NCI-H345 treated with DMSO at 0.1 percent for 48 hours (cell line): ENCODE results near the gene PKDREJ.

Experiments
- DNase-seq: peaks from one replicate; lab custom pipeline; 2025; ENCODE audit not compliant: unreplicated experiment; lab: John Stamatoyannopoulos, UW

Gene PKDREJ

DNA sequence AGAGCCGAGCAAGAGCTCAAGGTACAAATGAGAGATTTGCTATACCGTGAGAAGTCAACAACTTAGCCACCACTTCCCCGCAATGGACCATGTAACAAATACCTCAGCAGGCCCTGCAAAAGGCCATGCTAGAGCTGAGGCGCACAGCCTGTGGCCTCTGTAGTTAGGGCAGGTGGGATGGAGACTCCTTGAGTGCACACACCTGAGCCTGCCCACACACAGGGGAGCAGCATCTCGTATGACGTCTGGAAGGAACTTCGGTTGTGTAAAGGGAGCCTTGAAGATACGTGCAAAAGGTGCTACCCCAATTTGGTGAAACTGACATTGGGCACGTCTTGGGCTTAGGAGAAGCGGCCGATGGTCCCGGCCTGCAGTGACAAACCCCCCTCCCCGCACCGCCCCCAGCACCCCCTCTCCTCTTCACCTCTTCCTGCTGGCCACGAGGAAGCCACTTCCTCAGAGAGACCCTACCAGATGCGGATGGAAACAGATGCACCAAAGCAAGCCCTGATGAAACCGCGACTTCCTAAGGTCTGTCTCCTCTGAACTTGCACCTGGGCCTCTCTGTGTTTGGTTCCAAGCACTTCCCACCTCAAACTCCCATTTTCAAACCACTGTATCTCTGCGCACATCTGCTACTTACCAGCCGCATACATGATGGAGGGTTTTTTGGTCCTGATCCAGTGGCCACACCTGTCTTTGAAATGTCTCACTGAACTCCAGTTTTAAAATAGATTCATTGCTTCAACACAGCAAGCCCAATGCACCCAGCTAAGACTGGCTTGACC is 23.7 kb downstream of the PKDREJ start:
- DNase-seq: no peak

DNA sequence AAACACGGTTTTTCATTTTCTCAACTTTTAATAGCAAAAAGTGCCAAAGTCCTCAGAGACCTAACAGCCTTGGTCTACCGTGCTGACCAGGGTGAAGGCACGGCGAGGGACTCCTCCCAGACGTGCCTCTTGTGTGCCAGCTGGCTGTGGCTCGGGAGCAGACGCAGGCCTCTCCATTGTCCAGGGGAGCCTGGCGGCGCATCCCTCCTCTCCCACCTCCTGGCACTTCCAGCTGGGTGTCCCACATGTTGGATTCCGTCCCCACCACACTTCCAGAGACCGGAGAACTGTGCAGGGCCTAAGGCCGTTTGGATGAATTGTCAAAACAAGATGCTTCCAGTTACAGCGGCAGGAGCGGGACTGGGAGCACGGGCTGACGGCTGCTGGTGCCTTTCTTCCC is 24.6 kb downstream of the PKDREJ start:
- no peak for DNase-seq

- no peak for DNase-seq
Observed at GRCh38 chr22:46237453-46238124, 25.6 kb downstream of the PKDREJ start.

GRCh38 chr22:46234969-46235368 is 28.2 kb downstream of the PKDREJ start:
- no peak for DNase-seq

DNA sequence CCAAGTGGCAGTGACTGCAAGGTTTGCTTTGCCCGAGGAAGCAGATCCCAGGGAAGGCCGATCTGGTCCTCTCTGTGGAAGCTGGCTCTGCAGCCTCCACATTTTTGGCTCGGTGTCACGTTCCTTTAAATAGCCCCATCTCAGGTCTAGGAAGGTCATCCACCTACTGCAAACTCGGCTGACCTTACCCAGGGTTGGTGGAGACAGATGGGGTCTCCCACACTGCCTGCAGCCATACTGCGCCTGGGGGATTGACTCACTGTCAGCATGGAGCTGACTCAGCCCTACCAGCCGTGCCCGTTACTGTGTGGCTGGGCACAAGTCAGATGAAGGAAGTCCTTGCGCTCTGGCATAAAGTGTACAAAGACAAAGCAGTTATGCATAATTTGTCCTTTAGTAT is 29.9 kb downstream of the PKDREJ start:
- no peak for DNase-seq

DNA sequence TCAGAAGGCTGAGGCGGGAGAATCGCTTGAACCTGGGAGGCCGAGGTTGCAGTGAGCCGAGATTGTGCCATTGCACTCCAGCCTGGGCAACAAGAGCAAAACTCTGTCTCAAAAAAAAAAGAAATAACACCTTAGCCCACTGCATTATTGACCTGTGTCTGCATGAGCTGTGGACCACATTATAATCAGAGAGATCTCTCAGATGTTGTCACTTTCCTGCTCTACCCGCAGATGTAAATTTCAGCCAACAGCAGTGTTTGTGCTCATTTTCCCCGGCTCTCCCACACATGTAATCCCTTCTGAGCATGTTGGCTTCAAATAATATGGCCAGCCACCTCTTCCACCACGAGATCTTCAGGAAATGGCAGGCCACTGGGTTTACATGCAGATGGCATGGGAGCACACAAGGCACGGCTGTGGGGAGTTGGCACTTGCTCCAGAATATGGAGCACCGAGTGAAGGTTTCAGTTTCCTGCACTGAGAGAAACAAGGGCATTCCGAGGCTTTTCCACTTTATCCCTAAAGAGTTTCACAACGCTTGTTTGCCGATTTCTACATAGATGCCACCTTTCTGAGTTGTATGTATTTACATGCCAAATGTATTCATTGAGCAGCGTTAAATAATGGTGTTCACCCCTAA is 32.8 kb downstream of the PKDREJ start:
- no peak for DNase-seq

GRCh38 chr22:46229701-46230100 is 33.4 kb downstream of the PKDREJ start:
- DNase-seq: no peak

DNA sequence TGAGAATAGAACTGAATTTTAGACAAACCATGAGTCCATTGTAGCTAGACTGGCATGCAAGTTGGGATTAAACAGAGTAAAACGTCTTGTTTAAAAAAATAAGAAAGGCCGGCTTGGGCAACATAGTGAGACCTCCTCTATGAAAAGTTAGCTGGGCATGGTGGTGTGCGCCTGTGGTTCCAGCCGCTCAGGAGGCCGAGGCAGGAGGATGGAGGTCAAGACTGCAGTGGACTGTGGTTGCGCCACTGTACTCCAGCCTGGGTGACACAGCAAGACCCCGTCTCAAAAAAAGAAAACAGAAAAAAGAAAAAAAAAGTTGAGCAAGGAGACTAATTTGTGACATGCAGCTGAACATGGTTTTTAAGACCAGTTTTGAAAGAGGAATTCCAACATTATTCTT is 36.6 kb downstream of the PKDREJ start:
- DNase-seq: no peak

DNA sequence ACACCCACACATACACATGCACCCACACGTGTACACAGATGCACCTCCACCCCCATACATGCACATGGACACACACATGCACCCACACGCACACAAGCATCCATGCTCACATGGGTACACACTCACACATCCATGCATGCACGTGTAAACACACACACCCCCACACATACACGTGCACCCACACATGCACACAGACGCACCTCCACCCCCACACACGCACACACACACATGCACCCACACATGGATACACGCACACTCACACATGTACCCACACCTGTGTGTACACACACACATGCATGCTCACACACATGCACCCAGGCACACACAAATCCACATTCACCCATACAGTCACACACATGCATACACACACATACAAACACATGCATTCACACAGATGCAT is 37.5 kb downstream of the PKDREJ start:
- DNase-seq: no peak

DNA sequence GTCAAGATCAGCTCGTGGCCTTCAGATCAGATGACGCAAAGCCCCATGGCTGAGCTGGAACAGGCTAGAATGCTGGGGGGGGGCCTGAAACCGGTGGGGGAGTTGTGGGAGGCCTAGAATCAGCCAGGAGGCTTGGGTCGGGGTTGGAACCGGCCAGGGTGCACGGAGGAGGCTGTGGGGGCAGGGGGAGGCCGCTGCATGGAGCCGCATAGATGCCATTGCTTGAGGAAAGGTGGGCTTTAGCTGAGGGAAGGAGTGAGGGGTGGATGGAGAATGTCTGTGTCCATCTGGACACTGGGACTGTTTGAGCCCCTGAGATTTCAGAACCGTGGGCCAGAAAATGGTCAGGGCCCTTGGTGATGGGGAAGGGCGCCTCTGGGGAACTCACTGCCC is 38.2 kb downstream of the PKDREJ start:
- no peak for DNase-seq

DNA sequence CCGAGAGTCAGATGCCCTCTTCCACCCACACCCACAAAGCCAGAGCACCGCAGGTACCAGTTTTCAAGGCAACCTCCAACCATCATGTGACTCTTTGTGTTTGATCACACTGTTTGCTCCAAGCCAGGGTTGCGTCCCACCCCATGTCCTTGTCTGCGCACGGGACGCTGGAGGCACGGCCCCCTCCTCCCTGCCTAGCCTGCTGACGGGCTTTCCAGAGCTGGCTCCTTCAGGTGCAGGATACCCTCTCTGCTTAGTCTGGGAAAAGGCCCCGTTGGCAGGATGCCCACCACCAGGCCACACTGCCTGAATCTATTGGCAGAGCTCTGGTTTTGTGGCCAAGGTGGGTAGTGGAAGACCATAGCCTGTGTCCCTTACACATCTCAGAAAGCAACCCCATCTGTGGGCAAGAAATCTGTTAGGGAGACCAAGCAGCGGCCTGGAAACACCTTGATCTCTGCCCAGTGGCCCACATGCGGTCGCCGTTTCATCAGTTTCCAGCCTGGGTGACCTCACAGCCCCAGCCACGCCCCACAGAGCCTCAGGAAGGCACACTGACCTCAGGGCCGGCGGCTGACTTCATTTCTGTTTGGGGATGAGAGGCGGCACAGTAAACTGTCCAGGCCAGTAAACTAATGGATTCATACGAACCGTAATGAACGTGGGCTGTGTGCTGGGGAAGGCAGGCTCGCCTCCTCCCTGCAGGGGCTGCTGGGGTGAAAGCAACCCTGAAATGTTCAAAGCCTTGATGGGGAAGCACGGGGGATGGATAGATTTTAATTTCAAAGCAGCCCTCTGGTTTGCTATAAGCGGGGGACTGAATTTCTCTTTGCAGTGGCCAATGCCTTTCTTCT is 38.9 kb downstream of the PKDREJ start:
- no peak for DNase-seq

GRCh38 chr22:46220921-46221320 is 42.2 kb downstream of the PKDREJ start:
- DNase-seq: no peak

GRCh38 chr22:46219636-46220035 is 43.5 kb downstream of the PKDREJ start:
- peak; percentile 45 for DNase-seq

- no peak for DNase-seq
Observed at GRCh38 chr22:46214616-46215015, 48.5 kb downstream of the PKDREJ start.

- DNase-seq: no peak
Observed at GRCh38 chr22:46214149-46214548, 49.0 kb downstream of the PKDREJ start.

DNA sequence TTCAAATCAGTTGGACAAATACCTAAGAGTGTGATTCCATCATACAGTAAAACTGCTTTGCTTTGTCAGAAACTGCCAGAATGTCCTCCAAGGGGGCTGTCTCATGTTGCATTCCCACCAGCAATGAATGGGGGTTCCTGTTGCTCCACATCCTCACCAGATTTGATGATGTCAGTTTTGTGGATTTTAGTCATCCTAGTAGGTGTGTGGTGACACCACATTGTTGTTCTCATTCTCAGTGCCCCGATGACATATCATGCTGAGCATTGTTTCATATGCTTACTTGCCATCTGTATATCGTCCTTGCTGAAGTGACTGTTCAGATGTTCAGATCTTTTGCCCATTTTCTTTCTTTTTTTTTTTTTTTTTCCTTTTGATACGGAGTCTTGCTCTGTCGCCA is 50.1 kb downstream of the PKDREJ start:
- DNase-seq: no peak

- no peak for DNase-seq
Observed at GRCh38 chr22:46212195-46212594, 50.9 kb downstream of the PKDREJ start.

- no peak for DNase-seq
Observed at GRCh38 chr22:46209262-46209661, 53.9 kb downstream of the PKDREJ start.
